Stimulated activated CD8-positive, alpha-beta memory T cell treated with anti-CD3 and anti-CD28 coated beads, Interleukin-12 subunit alpha, Interleukin-12 subunit beta, amount 100 ng/mL, for 24 hours (primary cell): ENCODE measurements around the gene SLC25A28.

Experiments
- DNase-seq: peaks from one replicate; pipeline ENCODE4 v3.0.0-alpha.2; 2020; ENCODE audit errors: extremely low read depth

The SLC25A28 gene

GRCh38 chr10:99590799-99591198, 29.4 kb downstream of the SLC25A28 start:
- DNase-seq, result no peak

DNA sequence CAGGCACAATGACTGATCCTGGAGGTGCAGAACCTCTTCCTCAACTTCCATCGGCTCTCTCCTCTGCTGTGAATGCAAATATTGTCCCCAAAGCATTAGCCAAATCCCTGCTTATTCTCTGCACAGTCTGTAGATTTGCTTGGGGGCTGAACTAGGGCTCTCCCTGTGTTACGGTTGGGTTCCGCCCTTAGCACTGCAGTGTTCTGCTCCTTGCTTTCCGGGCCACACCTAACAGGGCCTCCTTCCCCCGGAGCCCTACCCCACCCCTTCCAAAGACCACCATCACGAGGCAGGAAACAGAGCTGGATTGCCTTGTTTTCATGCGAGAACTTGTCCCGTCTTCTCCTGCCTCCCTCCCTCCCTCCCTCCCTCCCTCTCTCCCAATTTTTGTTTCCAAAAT, 36.6 kb downstream of the SLC25A28 start:
- DNase-seq, result no peak

DNA sequence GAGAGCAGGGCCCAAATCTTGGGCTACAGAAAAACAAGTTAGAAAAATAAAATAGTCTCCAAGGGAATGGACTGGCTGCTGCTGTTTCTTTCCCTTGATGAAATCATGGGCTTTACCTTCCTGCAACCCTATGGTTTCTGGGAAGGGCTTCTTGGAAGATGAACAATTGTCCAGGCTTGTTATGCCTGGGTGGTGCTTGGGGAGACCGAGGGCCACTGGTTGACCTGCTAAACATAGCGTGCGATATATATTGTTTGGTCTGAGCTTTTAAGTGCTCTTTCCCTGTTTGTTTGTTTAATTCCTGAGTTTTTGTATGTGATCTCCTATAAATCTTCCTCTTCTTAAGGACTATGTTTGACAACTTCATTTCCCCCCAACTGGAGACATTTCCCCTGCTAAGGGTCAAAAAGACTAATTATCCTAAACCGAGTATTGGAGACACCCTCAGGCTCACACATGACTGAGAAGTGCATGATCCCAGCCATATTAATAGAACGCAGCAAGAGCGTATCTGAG, 37.9 kb downstream of the SLC25A28 start:
- DNase-seq, result no peak

DNA sequence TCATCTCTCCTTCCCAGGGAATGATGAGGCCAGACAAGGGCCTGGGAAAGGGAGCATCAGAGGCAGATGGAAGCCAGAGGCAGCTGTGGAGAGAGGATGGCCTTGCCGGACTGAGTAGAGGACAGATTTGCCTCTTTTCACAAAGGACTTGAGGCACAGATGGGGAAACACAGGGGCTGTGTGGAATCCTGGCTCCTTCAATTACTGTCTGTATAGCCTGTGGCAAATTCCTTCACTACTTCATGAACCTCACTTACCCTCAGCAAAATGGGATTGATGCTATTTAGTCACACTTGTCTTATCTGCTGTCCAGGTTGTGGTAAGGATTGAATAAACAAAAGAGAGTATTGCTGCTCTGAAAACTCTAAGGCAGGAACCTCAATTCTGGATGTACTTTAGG, 40.3 kb downstream of the SLC25A28 start:
- DNase-seq, result no peak

- no peak for DNase-seq
Measured at GRCh38 chr10:99573790-99574189, 46.4 kb downstream of the SLC25A28 start.

GRCh38 chr10:99571816-99572215, 48.4 kb downstream of the SLC25A28 start:
- no peak for DNase-seq

- no peak for DNase-seq
Measured at GRCh38 chr10:99569961-99570360, 50.3 kb downstream of the SLC25A28 start.

GRCh38 chr10:99569253-99569939, 50.8 kb downstream of the SLC25A28 start:
- no peak for DNase-seq

- DNase-seq, result no peak
Measured at GRCh38 chr10:99565166-99565565, 55.1 kb downstream of the SLC25A28 start.

DNA sequence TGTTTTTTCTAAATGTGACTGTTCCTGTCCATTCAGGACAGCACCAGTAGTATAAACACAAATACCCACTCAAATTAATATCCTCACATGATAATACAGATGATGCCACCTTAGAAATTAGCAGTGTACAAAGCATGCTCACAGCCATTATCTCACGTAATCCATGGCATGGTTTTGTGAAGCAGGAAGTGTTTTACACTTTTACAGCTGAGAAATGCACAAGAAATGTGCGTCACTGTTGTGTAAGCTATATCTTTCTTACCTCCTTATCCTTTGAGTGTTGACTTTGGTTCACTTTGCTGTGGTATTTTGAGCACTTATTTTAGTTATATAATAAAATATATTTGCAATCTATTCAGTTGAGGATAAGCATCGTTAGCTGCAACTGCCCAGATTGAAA, 55.9 kb downstream of the SLC25A28 start:
- DNase-seq, result no peak

GRCh38 chr10:99562631-99563030, 57.6 kb downstream of the SLC25A28 start:
- no peak for DNase-seq
